HG03025 (cell line): ENCODE measurements around the gene LARP4B.

Experiments
- ATAC-seq: cut with Tn5 transposase; IDR thresholded peaks from one replicate; pipeline ENCODE4 v1.9.1; 2021; ENCODE audit warnings: mild to moderate bottlenecking, moderate library complexity; ENCODE audit not compliant: unreplicated experiment, low FRiP score

LARP4B gene

GRCh38 chr10:931326-932318, at the start of gene LARP4B:
TSS of gene LARP4B (minus strand) at chr10:931705. CDS start at chr10:885721, 45,984 bp downstream.
- ATAC-seq, result peak; percentile 90

- ATAC-seq, result no peak
Observed at GRCh38 chr10:980468-981093, 49.1 kb upstream of the LARP4B start.

- ATAC-seq, result no peak
Observed at GRCh38 chr10:978826-979421, 47.4 kb upstream of the LARP4B start.

- no peak for ATAC-seq
Observed at GRCh38 chr10:976316-976715, 44.8 kb upstream of the LARP4B start.

DNA sequence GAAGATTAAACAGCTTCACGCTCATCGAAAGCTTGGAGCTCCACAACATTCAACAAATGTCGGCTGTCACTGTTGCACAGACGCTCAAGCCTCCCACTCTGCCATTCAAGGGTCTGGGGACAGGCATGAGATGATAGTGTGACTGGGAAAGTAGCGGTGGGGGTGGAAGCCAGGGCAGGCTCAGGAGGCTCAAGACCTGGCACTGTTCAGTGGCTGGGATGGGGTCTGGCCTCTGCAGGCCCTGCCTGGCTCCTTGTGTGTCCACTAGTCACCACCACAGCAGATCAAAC, 43.2 kb upstream of the LARP4B start:
- ATAC-seq, result no peak

- no peak for ATAC-seq
Observed at GRCh38 chr10:974038-974784, 42.7 kb upstream of the LARP4B start.

GRCh38 chr10:972763-973162, 41.3 kb upstream of the LARP4B start:
- ATAC-seq, result no peak

DNA sequence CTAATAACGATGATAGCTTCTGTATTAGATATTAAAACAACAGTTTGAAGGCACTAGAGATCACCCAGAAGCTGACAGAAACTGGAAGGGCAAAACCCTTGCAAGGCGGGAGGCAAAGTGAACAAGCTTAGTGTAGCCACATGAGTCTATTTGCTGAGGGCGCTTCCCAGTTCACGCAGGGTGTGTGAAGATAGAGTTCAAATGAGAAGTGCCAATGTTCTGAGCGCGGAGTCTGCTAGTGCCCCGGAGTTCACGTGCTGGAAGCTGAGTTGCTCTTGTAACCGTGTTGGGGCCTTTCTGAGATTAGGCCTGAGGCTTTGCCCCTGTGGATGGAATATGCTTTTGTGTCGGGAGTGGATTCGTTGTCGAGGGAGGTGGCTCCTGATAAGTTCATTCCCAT, 40.1 kb upstream of the LARP4B start:
- no peak for ATAC-seq

- ATAC-seq, result no peak
Observed at GRCh38 chr10:971150-971542, 39.6 kb upstream of the LARP4B start.

- no peak for ATAC-seq
Observed at GRCh38 chr10:970311-971149, 39.0 kb upstream of the LARP4B start.

- no peak for ATAC-seq
Observed at GRCh38 chr10:969473-970150, 38.1 kb upstream of the LARP4B start.

- no peak for ATAC-seq
Observed at GRCh38 chr10:968546-969199, 37.2 kb upstream of the LARP4B start.

GRCh38 chr10:966466-967235, 35.1 kb upstream of the LARP4B start:
- no peak for ATAC-seq

DNA sequence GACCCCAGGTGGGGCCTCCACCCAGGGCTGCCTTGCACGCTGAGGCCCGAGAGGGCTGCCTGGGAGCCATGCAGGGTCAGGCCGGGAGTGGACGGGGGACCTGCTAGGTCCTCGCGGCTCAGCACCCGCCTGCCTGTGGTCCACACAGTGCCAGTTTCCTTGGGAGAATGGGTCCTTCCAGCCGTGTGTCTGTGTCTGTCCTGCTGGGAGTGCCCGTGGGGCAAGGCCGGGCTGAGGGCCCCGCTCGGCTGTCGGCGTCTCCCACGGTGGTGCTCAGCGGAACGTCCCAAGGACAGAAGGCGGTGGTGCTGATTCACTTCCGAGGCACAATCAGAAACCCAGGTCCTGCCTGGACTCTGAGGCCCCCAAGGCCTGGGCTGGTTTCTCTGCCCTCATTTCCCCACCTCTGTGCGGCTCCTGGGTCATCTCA, 33.5 kb upstream of the LARP4B start:
- no peak for ATAC-seq

DNA sequence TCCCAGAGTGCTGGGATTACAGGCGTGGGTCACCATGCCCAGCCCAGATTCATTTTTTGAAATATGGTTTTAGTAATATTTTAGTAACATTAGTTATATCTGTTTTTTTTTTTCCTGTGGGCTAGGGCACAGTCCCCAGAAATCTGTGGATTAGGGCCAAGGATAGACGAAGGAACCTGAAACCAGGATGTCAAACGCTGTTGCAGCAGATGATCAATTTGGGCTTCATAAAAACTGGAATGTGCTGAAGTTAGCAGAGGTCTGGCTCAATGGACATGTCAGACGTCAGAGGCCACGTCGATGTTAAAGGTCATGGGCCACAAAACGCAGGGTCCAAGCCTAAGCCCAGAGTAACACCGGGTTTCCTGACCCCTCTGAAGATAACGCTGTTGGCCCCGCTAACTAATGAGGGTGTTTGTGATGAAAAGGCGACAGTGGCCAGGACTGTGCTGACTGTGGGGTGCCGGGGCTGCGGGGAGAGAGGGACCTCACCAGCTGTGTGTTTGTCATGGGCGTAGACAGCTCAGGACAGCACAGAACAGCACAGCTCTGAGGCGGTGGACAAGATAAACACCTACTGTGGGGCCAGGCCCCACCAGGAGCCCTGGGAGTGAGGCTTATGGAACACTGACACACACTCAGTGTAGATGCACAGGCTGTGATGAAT, 32.9 kb upstream of the LARP4B start:
- no peak for ATAC-seq

- ATAC-seq, result no peak
Observed at GRCh38 chr10:963655-964054, 32.1 kb upstream of the LARP4B start.

DNA sequence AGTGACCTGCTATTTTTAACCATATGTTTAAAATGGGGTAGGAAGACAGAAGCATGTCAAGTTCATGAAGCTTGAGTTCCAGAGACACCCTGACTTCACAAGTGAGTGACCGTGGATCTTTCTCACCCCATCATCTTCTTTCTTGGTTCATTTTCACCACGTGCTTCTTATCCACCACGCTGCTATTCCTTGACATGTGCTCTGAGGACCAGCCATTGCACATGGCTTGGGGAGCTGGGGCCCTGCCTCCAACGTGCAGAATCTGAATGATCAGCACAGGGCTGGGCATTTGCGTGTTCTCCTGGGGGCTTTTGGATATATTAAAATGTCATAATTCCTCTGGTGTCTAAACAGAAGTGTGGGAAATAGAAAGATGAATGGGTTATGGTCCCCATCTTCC, 31.7 kb upstream of the LARP4B start:
- no peak for ATAC-seq

DNA sequence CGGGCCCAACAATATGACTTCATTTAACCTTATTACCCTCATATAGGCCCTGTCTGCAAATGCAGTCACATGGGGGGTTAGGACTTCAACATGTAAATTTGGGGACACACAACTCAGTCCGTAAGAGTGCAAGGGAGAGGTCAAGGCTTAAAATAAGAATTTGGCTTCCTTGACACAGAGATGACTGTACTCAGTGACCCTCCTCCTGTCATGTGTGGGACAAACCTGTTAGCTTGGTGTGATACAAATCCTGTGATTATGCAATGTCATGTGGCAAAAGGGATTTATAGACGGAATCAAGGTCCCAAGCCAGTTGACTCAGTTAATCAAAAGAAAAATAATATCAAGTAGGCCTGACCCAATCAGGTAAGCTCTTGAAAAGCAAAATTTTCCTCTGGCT, 30.8 kb upstream of the LARP4B start:
- ATAC-seq, result no peak
